ENCODE measurements around the gene RAD50. TPM values are rescaled to one million over a fixed set of nuclear protein-coding genes. Genes with fewer than 3 reads are reported as not detected.

Gene RAD50
- polyA plus RNA-seq, 1 donor (not counting 4 experiments of a cell fraction or from before 2014, with no cell fraction given) = 26.3 TPM

- Histone ChIP-seq H3K4me3 (ENCODE audit: control insufficient read depth in 2 of 3, extremely low read depth in 1 of 3, insufficient read depth in 2 of 3, low read depth in 1 of 3, low read length in 3 of 3) (no peak overlapping the region), H3K27ac (ENCODE audit: control insufficient read depth, insufficient read depth, low read length) (no peak overlapping the region), H3K27me3 (ENCODE audit: control insufficient read depth, extremely low read depth, insufficient read depth, low read length) (peaks cover 5% of the 10 kb centered on the region), H2AFZ (ENCODE audit: control insufficient read depth, low read length) (no peak overlapping the region), H4K20me1 (ENCODE audit: control insufficient read depth, extremely low read depth, insufficient read depth, low read length) (no peaks in the 10 kb centered on the region), H3K36me3 (ENCODE audit: control insufficient read depth in 2 of 2, extremely low read depth in 1 of 2, insufficient read depth in 2 of 2, low read length in 2 of 2) (no peaks in the 10 kb centered on the region), H3K9me3 (ENCODE audit: control insufficient read depth, low read depth, low read length) (no peaks in the 10 kb centered on the region), H3K9me1 (ENCODE audit: control insufficient read depth, extremely low read depth, insufficient read depth, low read length) (no peaks in the 10 kb centered on the region), H3K4me2 (ENCODE audit: control insufficient read depth, extremely low read depth, insufficient read depth, low read depth, low read length) (peak overlapping the region; percentile 47), H3K9ac (ENCODE audit: control insufficient read depth, extremely low read depth, insufficient read depth, low read length) (no peak overlapping the region), H3K4me1 (ENCODE audit: control insufficient read depth, extremely low read depth, insufficient read depth, low read length) (peaks cover 3% of the 10 kb centered on the region), H3K79me2 (ENCODE audit: control insufficient read depth, insufficient read depth, low read length) (no peaks in the 10 kb centered on the region)
- DNase-seq (ENCODE audit: low read depth, low spot score) (no peak), FAIRE-seq (peak; percentile 44)
- dilution Hi-C loops (cut with MboI; ENCODE audit: extremely low pct_ligation_motif_present, low sequenced_read_pairs) = no loop called here
- TF ChIP-seq CTCF (optimal IDR thresholded peaks at IDR 0.05 in 1 of 3, IDR thresholded peaks at IDR 0.05 in 1 of 3, conservative IDR thresholded peaks at IDR 0.05 in 1 of 3; ENCODE audit: extremely low read depth in 1 of 3, insufficient read depth in 2 of 3, low read length in 3 of 3) (peak; percentile 53 to 89 (median 81)), EZH2 (IDR thresholded peaks at IDR 0.05; ENCODE audit: low read length) (no peak)
Measured at GRCh38 chr5:132526290-132526973, 30.3 kb upstream of the RAD50 start.

GRCh38 chr5:132526974-132527564 lies 29.7 kb upstream of the RAD50 start:
- no peak overlapping the region for H3K27ac ChIP-seq (ENCODE audit: control insufficient read depth, insufficient read depth, low read length)
- peak overlapping the region; percentile 47 for H3K4me2 ChIP-seq (ENCODE audit: control insufficient read depth, extremely low read depth, insufficient read depth, low read depth, low read length)
- peaks cover 9% of the 10 kb centered on the region for H3K27me3 ChIP-seq (ENCODE audit: control insufficient read depth, extremely low read depth, insufficient read depth, low read length)
- no peak overlapping the region for H3K4me3 ChIP-seq (ENCODE audit: control insufficient read depth in 2 of 3, extremely low read depth in 1 of 3, insufficient read depth in 2 of 3, low read depth in 1 of 3, low read length in 3 of 3)
- no peaks in the 10 kb centered on the region for H3K36me3 ChIP-seq (ENCODE audit: control insufficient read depth in 2 of 2, extremely low read depth in 1 of 2, insufficient read depth in 2 of 2, low read length in 2 of 2)
- DNase-seq (ENCODE audit: low read depth, low spot score) (no peak), FAIRE-seq (no peak)
- dilution Hi-C loops (cut with MboI; ENCODE audit: extremely low pct_ligation_motif_present, low sequenced_read_pairs) = no loop called here
- H3K9me1 ChIP-seq (ENCODE audit: control insufficient read depth, extremely low read depth, insufficient read depth, low read length) = no peaks in the 10 kb centered on the region
- TF ChIP-seq CTCF (optimal IDR thresholded peaks at IDR 0.05 in 1 of 3, IDR thresholded peaks at IDR 0.05 in 1 of 3, conservative IDR thresholded peaks at IDR 0.05 in 1 of 3; ENCODE audit: extremely low read depth in 1 of 3, insufficient read depth in 2 of 3, low read length in 3 of 3) = no peak
- TF ChIP-seq EZH2 (IDR thresholded peaks at IDR 0.05; ENCODE audit: low read length) = no peak
- H2AFZ ChIP-seq (ENCODE audit: control insufficient read depth, low read length) = no peak overlapping the region
- H3K4me1 ChIP-seq (ENCODE audit: control insufficient read depth, extremely low read depth, insufficient read depth, low read length) = peaks cover 3% of the 10 kb centered on the region
- H3K79me2 ChIP-seq (ENCODE audit: control insufficient read depth, insufficient read depth, low read length) = no peaks in the 10 kb centered on the region
- no peaks in the 10 kb centered on the region for H3K9me3 ChIP-seq (ENCODE audit: control insufficient read depth, low read depth, low read length)
- H4K20me1 ChIP-seq (ENCODE audit: control insufficient read depth, extremely low read depth, insufficient read depth, low read length) = no peaks in the 10 kb centered on the region
- no peak overlapping the region for H3K9ac ChIP-seq (ENCODE audit: control insufficient read depth, extremely low read depth, insufficient read depth, low read length)

Data from keratinocyte (primary cell).